HL-60 (cell line): ENCODE results near the gene SV2C.

Experiments used
- DNase-seq, 2 experiments: peaks; one replicate each; pipeline ENCODE4 v3.0.0-alpha.2; 2010 to 2020; ENCODE audit warnings: low read depth in 1 of 2, low spot score in 1 of 2
- H3K27ac ChIP-seq: fragments of 250-450 bp; sonication (Bioruptor Pico); replicated peaks from 2 replicates; pipeline ENCODE4 v1.5.1; 2020; ENCODE audit warnings: mild to moderate bottlenecking, moderate library complexity
- H3K27me3 ChIP-seq: fragments of 250-450 bp; sonication (Bioruptor Pico); 2 replicates; pipeline ENCODE4 v1.5.1; 2021; ENCODE audit warnings: mild to moderate bottlenecking, moderate library complexity; ENCODE audit not compliant: insufficient read depth, poor library complexity, severe bottlenecking
- H3K4me3 ChIP-seq: replicated peaks from 2 replicates; pipeline ENCODE4 v1.5.1; 2011; ENCODE audit warnings: mild to moderate bottlenecking, control low read depth, low read length; ENCODE audit not compliant: insufficient read depth
- GABPA ChIP-seq: IDR thresholded peaks from 2 replicates; pipeline ENCODE4 v1.6.1; 2012; ENCODE audit warnings: low read depth
- POLR2AphosphoS5 ChIP-seq: IDR thresholded peaks from 2 replicates; pipeline ENCODE4 v1.6.1; 2012; ENCODE audit warnings: low read depth
- SPI1 ChIP-seq: IDR thresholded peaks from 2 replicates; pipeline ENCODE4 v1.6.1; 2012; ENCODE audit warnings: low read depth, mild to moderate bottlenecking, borderline replicate concordance
- TF ChIP-seq, protein P1 (sequence below): IDR thresholded peaks from 2 replicates; pipeline ENCODE4 v1.6.1; 2012; ENCODE audit warnings: low read depth; ENCODE audit not compliant: insufficient replicate concordance
- TF ChIP-seq, protein P2 (sequence below): IDR thresholded peaks from one replicate; pipeline ENCODE4 v1.5.1; 2011; ENCODE audit warnings: low read length, control low read depth, inconsistent platforms; ENCODE audit not compliant: insufficient read depth

The SV2C gene

DNA sequence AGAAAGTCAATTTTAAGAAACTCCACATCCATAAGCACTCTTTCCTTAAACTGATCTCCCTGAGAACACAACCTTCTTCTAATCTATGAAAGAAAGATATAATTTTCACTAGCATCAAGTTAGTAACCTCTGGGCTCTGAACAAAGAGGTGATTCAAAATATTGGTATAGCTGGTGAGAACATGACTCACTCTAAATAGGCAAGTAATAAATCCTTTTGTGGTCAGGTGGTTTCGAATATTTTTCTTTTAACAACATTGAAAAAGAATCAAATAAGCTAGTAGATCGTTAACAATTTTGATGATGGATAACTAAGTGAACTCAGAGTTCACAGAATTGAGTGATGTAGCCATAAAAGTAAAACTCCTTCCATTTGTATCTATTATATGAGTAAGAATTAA is 169.3 kb downstream of the SV2C start:
- H3K27ac ChIP-seq: no peak overlapping the region
- TF ChIP-seq GABPA (no peak), SPI1 (no peak), POLR2AphosphoS5 (no peak)
- TF ChIP-seq, protein P1, sequence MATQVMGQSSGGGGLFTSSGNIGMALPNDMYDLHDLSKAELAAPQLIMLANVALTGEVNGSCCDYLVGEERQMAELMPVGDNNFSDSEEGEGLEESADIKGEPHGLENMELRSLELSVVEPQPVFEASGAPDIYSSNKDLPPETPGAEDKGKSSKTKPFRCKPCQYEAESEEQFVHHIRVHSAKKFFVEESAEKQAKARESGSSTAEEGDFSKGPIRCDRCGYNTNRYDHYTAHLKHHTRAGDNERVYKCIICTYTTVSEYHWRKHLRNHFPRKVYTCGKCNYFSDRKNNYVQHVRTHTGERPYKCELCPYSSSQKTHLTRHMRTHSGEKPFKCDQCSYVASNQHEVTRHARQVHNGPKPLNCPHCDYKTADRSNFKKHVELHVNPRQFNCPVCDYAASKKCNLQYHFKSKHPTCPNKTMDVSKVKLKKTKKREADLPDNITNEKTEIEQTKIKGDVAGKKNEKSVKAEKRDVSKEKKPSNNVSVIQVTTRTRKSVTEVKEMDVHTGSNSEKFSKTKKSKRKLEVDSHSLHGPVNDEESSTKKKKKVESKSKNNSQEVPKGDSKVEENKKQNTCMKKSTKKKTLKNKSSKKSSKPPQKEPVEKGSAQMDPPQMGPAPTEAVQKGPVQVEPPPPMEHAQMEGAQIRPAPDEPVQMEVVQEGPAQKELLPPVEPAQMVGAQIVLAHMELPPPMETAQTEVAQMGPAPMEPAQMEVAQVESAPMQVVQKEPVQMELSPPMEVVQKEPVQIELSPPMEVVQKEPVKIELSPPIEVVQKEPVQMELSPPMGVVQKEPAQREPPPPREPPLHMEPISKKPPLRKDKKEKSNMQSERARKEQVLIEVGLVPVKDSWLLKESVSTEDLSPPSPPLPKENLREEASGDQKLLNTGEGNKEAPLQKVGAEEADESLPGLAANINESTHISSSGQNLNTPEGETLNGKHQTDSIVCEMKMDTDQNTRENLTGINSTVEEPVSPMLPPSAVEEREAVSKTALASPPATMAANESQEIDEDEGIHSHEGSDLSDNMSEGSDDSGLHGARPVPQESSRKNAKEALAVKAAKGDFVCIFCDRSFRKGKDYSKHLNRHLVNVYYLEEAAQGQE: no peak
- no peaks in the 10 kb centered on the region for H3K27me3 ChIP-seq
- no peak overlapping the region for H3K4me3 ChIP-seq
- no peak for DNase-seq

DNA sequence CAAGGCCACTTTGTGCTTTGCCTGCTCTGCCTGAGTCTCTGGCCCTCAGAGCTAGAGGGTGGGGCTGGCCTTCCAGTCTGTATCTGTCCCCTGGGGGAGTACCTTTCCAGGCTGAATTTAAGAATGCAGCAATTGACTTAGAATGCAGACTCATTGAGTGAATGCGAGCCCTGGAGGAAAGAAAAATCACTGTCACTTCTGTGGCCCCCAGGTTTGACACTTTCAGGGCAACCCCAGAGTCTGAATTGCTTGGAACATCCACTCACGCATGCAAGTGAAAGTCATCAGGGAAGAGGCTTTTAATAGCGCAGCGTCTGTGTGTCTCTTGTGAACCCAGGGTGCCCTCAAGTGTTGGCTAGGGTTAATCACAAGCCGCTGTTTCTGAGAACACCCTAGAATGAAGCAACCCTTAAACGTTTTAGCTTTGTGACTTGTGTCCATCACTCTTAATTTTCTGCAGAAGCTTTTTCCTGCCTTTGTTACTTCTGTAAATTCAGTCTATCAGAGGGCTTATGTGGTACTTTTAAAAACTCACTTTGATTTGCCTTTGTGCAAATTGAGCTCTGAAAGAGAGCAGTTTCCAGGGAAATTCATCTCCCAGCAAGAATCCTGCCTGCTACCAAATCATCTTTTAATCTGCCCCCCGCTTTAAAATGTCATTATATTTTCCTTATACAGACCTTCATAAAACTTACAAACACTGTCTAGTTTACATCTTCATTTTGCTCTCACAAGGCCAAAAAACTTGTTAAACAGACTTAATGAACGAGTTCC is 173.1 kb downstream of the SV2C start:
- DNase-seq: peak; percentile 16 to 55
- Histone ChIP-seq H3K4me3 (no peak overlapping the region), H3K27me3 (no peaks in the 10 kb centered on the region)

DNA sequence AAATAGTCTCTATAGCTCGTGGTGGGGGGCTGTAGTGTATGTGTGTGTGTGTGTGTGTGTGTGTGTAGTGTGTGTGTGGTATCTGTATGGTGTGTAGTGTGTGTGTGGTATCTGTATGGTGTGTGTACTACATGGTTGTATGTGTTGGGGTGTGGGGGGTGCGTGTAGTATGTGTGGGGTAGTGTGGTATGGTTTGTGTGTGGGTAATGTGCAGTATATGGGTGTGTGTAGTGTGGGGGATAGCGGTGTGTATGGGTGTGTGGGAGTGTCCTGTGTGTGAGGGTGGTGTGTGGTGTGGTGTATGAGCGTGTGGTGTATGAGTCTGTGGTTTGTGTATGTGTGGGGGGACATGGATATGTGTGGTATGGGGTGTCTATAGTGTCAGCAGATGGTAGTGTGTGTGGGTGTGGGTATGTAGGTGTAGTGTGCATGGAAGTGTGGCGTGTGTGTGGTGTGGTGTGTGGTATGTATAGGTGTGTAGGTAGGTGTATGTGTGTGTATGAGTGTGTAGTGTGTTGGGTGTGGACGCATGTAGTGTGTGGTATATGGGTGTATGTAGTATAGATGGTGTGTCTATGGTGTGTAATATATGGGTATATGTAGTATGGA is 174.1 kb downstream of the SV2C start:
- no peak for DNase-seq
- H3K27ac ChIP-seq: no peak overlapping the region
- TF ChIP-seq SPI1 (no peak), POLR2AphosphoS5 (no peak), GABPA (no peak)
- TF ChIP-seq, protein P1: no peak
- TF ChIP-seq, protein P2, sequence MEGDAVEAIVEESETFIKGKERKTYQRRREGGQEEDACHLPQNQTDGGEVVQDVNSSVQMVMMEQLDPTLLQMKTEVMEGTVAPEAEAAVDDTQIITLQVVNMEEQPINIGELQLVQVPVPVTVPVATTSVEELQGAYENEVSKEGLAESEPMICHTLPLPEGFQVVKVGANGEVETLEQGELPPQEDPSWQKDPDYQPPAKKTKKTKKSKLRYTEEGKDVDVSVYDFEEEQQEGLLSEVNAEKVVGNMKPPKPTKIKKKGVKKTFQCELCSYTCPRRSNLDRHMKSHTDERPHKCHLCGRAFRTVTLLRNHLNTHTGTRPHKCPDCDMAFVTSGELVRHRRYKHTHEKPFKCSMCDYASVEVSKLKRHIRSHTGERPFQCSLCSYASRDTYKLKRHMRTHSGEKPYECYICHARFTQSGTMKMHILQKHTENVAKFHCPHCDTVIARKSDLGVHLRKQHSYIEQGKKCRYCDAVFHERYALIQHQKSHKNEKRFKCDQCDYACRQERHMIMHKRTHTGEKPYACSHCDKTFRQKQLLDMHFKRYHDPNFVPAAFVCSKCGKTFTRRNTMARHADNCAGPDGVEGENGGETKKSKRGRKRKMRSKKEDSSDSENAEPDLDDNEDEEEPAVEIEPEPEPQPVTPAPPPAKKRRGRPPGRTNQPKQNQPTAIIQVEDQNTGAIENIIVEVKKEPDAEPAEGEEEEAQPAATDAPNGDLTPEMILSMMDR: no peak
- H3K4me3 ChIP-seq: no peak overlapping the region
- no peaks in the 10 kb centered on the region for H3K27me3 ChIP-seq

More for the DNA sequence above, 173.1 kb downstream of the SV2C start:
- no peak overlapping the region for H3K27ac ChIP-seq
- TF ChIP-seq SPI1 (no peak), POLR2AphosphoS5 (no peak), GABPA (no peak)
- TF ChIP-seq, protein P1: no peak
- TF ChIP-seq, protein P2: peak; percentile 22
